ENCODE data around the gene MCC.

Gene MCC

DNA sequence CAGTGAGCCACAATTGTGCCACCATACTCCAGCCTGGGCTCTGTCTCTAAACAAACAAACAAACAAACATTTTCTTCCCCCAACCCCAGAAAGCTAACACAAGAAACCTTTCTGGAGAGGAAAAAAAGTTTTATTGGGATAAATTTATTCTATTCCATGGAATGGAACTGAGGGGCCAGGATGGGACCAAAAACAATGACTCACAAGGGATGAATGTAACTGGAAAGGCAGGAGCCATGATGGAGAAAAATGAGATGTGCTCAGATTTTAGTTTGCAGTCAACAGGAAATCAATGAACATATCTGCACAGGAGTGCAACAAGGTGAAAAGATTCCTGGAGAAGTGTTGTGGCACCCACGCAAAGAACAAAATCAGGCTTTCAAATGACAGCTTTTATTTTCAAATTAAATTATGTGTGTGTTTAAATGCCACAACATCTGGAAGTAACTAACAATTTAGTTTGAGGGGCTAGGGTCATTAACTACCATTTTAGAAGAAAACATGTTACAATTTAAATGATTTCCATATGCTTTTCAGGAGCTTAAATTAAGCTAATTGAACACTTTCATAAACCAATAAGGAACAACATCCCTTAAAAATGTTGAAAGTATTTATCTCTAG, 262.0 kb downstream of the MCC start:
- Histone ChIP-seq H3K4me1 (ENCODE audit: control insufficient read depth in 1 of 2, insufficient read depth in 2 of 2, low read length in 2 of 2) (no peaks in the 10 kb centered on the region), H3K36me3 (ENCODE audit: control insufficient read depth in 1 of 2, insufficient read depth in 2 of 2, low read length in 2 of 2) (no peaks in the 10 kb centered on the region), H3K14ac (ENCODE audit: low read length) (no peak overlapping the region), H2AFZ (ENCODE audit: insufficient read depth, low read length, poor library complexity) (no peak overlapping the region), H3K9me3 (ENCODE audit: insufficient read depth, low read depth, low read length) (no peaks in the 10 kb centered on the region), H3K9ac (ENCODE audit: low read length) (no peak overlapping the region), H3K79me2 (ENCODE audit: control insufficient read depth, insufficient read depth, low read length, poor library complexity) (no peaks in the 10 kb centered on the region), H4K8ac (ENCODE audit: low read depth, low read length) (no peak overlapping the region), H3K4ac (ENCODE audit: low read depth, low read length) (no peak overlapping the region), H3K27me3 (ENCODE audit: insufficient read depth, low read length) (no peaks in the 10 kb centered on the region), H3K4me3 (ENCODE audit: low read depth, low read length) (no peak overlapping the region), H2BK12ac (ENCODE audit: low read length) (no peak overlapping the region), H4K12ac (ENCODE audit: low read depth, low read length) (no peak overlapping the region), H3K79me1 (ENCODE audit: low read length) (no peaks in the 10 kb centered on the region), H2BK120ac (ENCODE audit: insufficient read depth, low read length, poor library complexity) (no peak overlapping the region), H3K4me2 (ENCODE audit: low read length) (no peak overlapping the region), H3K18ac (ENCODE audit: low read length) (no peak overlapping the region), H3K27ac (ENCODE audit: low read depth, low read length) (no peak overlapping the region), H3K23ac (ENCODE audit: low read length) (no peak overlapping the region), H2AK5ac (ENCODE audit: low read length) (no peak overlapping the region), H4K91ac (ENCODE audit: low read depth, low read length) (no peak overlapping the region), H2BK5ac (ENCODE audit: low read depth, low read length, poor library complexity) (no peak overlapping the region)
- no peak for DNase-seq
- no CpG with 5 or more reads among the region's 1 CpG for WGBS (ENCODE audit: extremely low coverage, insufficient coverage, insufficient read length)

DNA sequence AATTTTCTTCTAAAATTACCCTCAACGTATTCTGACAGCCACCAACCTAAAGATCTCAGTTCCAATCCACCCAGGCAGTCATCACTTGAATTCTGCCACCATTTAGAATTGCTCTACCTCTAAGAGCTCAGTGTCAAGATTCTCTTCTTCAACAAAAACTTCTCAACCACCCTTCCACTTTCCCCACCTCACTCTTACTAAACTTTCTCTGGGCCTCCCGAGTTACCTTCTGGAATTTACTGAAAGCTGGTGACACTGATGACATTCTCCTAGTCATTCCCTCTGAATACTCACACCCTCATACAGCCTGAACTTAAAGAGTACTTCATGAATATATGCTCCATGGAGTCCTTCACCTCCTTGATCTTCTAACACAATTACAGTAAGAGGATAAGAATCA, 263.0 kb downstream of the MCC start:
- H4K8ac ChIP-seq (ENCODE audit: low read depth, low read length): no peak overlapping the region
- H3K23ac ChIP-seq (ENCODE audit: low read length): no peak overlapping the region
- no peak for DNase-seq
- H2BK5ac ChIP-seq (ENCODE audit: low read depth, low read length, poor library complexity): no peak overlapping the region
- no peak overlapping the region for H4K12ac ChIP-seq (ENCODE audit: low read depth, low read length)
- no peaks in the 10 kb centered on the region for H3K9me3 ChIP-seq (ENCODE audit: insufficient read depth, low read depth, low read length)
- no peak overlapping the region for H3K4ac ChIP-seq (ENCODE audit: low read depth, low read length)
- H2BK12ac ChIP-seq (ENCODE audit: low read length): no peak overlapping the region
- H3K18ac ChIP-seq (ENCODE audit: low read length): no peak overlapping the region
- H3K4me2 ChIP-seq (ENCODE audit: low read length): no peak overlapping the region
- no peaks in the 10 kb centered on the region for H3K79me2 ChIP-seq (ENCODE audit: control insufficient read depth, insufficient read depth, low read length, poor library complexity)
- H2BK120ac ChIP-seq (ENCODE audit: insufficient read depth, low read length, poor library complexity): no peak overlapping the region
- H3K27me3 ChIP-seq (ENCODE audit: insufficient read depth, low read length): no peaks in the 10 kb centered on the region
- H2AK5ac ChIP-seq (ENCODE audit: low read length): no peak overlapping the region
- H2AFZ ChIP-seq (ENCODE audit: insufficient read depth, low read length, poor library complexity): no peak overlapping the region
- H3K36me3 ChIP-seq (ENCODE audit: control insufficient read depth in 1 of 2, insufficient read depth in 2 of 2, low read length in 2 of 2): no peaks in the 10 kb centered on the region
- no peak overlapping the region for H4K91ac ChIP-seq (ENCODE audit: low read depth, low read length)
- H3K79me1 ChIP-seq (ENCODE audit: low read length): no peaks in the 10 kb centered on the region
- WGBS (ENCODE audit: extremely low coverage, insufficient coverage, insufficient read length): no CpG with 5 or more reads among the region's 2 CpGs
- no peaks in the 10 kb centered on the region for H3K4me1 ChIP-seq (ENCODE audit: control insufficient read depth in 1 of 2, insufficient read depth in 2 of 2, low read length in 2 of 2)
- H3K14ac ChIP-seq (ENCODE audit: low read length): no peak overlapping the region
- no peak overlapping the region for H3K9ac ChIP-seq (ENCODE audit: low read length)
- no peak overlapping the region for H3K4me3 ChIP-seq (ENCODE audit: low read depth, low read length)
- no peak overlapping the region for H3K27ac ChIP-seq (ENCODE audit: low read depth, low read length)

GRCh38 chr5:113224605-113225065, 263.6 kb downstream of the MCC start:
- Histone ChIP-seq H4K12ac (ENCODE audit: low read depth, low read length) (no peak overlapping the region), H3K14ac (ENCODE audit: low read length) (no peak overlapping the region), H3K9ac (ENCODE audit: low read length) (no peak overlapping the region), H3K4me1 (ENCODE audit: control insufficient read depth in 1 of 2, insufficient read depth in 2 of 2, low read length in 2 of 2) (no peaks in the 10 kb centered on the region), H4K91ac (ENCODE audit: low read depth, low read length) (no peak overlapping the region), H3K4ac (ENCODE audit: low read depth, low read length) (no peak overlapping the region), H3K36me3 (ENCODE audit: control insufficient read depth in 1 of 2, insufficient read depth in 2 of 2, low read length in 2 of 2) (no peaks in the 10 kb centered on the region), H2AFZ (ENCODE audit: insufficient read depth, low read length, poor library complexity) (no peak overlapping the region), H3K79me1 (ENCODE audit: low read length) (no peaks in the 10 kb centered on the region), H4K8ac (ENCODE audit: low read depth, low read length) (no peak overlapping the region), H2BK120ac (ENCODE audit: insufficient read depth, low read length, poor library complexity) (no peak overlapping the region), H3K79me2 (ENCODE audit: control insufficient read depth, insufficient read depth, low read length, poor library complexity) (no peaks in the 10 kb centered on the region), H3K18ac (ENCODE audit: low read length) (no peak overlapping the region), H3K4me3 (ENCODE audit: low read depth, low read length) (no peak overlapping the region), H3K4me2 (ENCODE audit: low read length) (no peak overlapping the region), H3K23ac (ENCODE audit: low read length) (no peak overlapping the region), H3K27ac (ENCODE audit: low read depth, low read length) (no peak overlapping the region), H2AK5ac (ENCODE audit: low read length) (no peak overlapping the region), H2BK5ac (ENCODE audit: low read depth, low read length, poor library complexity) (no peak overlapping the region), H2BK12ac (ENCODE audit: low read length) (no peak overlapping the region), H3K27me3 (ENCODE audit: insufficient read depth, low read length) (no peaks in the 10 kb centered on the region), H3K9me3 (ENCODE audit: insufficient read depth, low read depth, low read length) (no peaks in the 10 kb centered on the region)
- no CpG with 5 or more reads among the region's 4 CpGs for WGBS (ENCODE audit: extremely low coverage, insufficient coverage, insufficient read length)
- DNase-seq: no peak

GRCh38 chr5:113223831-113224604, 264.2 kb downstream of the MCC start:
- Histone ChIP-seq H4K12ac (ENCODE audit: low read depth, low read length) (no peak overlapping the region), H2BK12ac (ENCODE audit: low read length) (no peak overlapping the region), H3K9ac (ENCODE audit: low read length) (no peak overlapping the region), H2BK120ac (ENCODE audit: insufficient read depth, low read length, poor library complexity) (no peak overlapping the region), H4K8ac (ENCODE audit: low read depth, low read length) (no peak overlapping the region), H3K27me3 (ENCODE audit: insufficient read depth, low read length) (no peaks in the 10 kb centered on the region), H3K4me3 (ENCODE audit: low read depth, low read length) (no peak overlapping the region), H3K79me2 (ENCODE audit: control insufficient read depth, insufficient read depth, low read length, poor library complexity) (no peaks in the 10 kb centered on the region), H3K23ac (ENCODE audit: low read length) (no peak overlapping the region), H3K4me2 (ENCODE audit: low read length) (no peak overlapping the region), H2AFZ (ENCODE audit: insufficient read depth, low read length, poor library complexity) (no peak overlapping the region), H4K91ac (ENCODE audit: low read depth, low read length) (no peak overlapping the region), H2BK5ac (ENCODE audit: low read depth, low read length, poor library complexity) (no peak overlapping the region), H2AK5ac (ENCODE audit: low read length) (no peak overlapping the region), H3K27ac (ENCODE audit: low read depth, low read length) (no peak overlapping the region), H3K79me1 (ENCODE audit: low read length) (no peaks in the 10 kb centered on the region), H3K9me3 (ENCODE audit: insufficient read depth, low read depth, low read length) (no peaks in the 10 kb centered on the region), H3K14ac (ENCODE audit: low read length) (no peak overlapping the region), H3K4ac (ENCODE audit: low read depth, low read length) (no peak overlapping the region), H3K4me1 (ENCODE audit: control insufficient read depth in 1 of 2, insufficient read depth in 2 of 2, low read length in 2 of 2) (no peaks in the 10 kb centered on the region), H3K18ac (ENCODE audit: low read length) (no peak overlapping the region), H3K36me3 (ENCODE audit: control insufficient read depth in 1 of 2, insufficient read depth in 2 of 2, low read length in 2 of 2) (no peaks in the 10 kb centered on the region)
- WGBS (ENCODE audit: extremely low coverage, insufficient coverage, insufficient read length): no CpG with 5 or more reads among the region's 13 CpGs
- no peak for DNase-seq
